GM18508 (cell line): ENCODE measurements around the gene FMNL2.

Experiments used
- ATAC-seq: cut with Tn5 transposase; IDR thresholded peaks from one replicate; pipeline ENCODE4 v1.9.1; 2021; ENCODE audit warnings: moderate number of reproducible peaks; ENCODE audit not compliant: insufficient read depth, unreplicated experiment

Gene FMNL2

GRCh38 chr2:152542995-152543481 is 208.1 kb downstream of the FMNL2 start:
- ATAC-seq, result no peak

- ATAC-seq, result no peak
Measured at GRCh38 chr2:152543717-152544116, 208.7 kb downstream of the FMNL2 start.

DNA sequence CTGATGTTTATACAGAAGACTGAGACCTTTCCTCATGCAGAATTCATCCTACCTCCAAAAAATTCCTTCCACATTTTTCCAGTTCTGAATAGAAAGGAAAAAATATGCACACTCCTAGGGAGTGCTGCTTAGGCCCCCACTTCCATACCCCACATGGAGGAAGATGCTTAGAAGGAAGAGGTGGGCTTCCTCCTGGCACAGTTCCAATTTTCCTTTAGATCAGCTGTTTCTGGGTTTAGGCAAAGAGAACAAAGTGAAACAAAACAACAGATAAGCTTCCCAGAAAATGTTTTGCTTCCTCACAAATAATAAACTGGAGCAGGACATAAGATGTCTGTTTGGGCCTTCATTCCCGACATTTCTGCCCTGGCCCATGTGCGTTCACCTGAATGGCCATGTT is 209.7 kb downstream of the FMNL2 start:
- ATAC-seq, result no peak

DNA sequence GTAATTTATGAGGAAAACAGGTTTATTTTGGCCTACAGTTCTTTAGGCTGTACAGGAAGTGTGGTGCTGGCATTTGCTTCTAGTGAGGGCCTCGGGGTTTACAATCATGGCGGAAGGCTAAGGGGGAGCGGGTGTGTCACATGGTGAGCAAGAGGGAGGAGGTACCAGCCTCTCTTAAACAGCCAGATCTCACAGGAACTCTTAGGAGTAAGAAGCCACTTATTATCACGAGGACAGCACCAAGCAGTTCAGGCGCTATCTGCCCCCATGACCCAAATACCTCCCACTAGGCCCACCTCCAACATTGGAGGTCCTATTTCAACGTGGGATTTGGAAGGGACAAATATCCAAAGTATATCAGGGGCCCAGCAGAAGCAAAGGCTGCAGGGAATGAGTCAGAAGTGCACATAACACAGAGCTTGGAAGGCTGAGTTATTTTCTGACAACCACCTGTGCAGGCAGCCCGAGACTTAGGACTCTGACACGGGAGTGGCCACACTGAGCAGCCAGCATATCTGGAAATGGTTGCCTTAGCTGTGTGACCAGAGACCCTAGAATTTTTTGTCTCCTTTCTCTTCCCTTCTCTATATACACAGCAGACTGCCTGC is 211.4 kb downstream of the FMNL2 start:
- ATAC-seq, result no peak

DNA sequence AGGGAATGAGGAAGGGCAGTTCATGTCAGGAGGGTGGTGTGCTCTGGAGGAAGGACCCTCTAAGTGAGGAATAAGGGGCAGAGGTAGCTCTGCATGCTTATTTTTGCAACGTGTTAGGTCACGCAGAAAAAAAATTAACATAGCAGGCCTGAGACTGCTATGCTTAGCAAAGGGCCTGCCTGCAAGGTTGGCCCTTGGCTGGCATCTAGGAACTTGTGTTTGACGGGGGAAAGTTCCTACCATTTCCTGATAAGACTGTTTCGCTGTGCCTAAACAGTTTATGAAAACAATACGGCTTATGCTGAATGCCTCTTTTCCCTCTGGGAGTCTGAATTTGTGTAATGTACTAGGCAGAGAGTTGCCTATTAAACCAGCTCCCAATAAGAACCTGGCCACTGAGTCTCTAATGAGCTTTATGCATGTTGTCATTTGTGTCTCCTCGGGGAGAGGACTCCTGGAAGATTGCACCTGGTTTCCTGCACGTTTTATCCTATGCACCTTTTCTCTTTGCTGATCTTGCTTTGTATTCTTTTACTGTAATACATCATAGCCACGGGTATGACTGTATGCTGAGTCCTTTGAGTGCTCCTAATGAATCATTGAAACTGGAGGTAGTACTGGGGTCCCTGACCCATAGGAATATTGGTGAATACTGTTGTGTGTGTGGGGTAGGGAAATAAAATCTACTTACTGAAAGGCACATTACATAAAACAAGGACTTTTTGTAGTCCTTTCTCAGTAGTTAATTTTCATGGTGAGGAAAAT is 213.3 kb downstream of the FMNL2 start:
- ATAC-seq, result no peak

GRCh38 chr2:152548996-152549395 is 214.0 kb downstream of the FMNL2 start:
- no peak for ATAC-seq

DNA sequence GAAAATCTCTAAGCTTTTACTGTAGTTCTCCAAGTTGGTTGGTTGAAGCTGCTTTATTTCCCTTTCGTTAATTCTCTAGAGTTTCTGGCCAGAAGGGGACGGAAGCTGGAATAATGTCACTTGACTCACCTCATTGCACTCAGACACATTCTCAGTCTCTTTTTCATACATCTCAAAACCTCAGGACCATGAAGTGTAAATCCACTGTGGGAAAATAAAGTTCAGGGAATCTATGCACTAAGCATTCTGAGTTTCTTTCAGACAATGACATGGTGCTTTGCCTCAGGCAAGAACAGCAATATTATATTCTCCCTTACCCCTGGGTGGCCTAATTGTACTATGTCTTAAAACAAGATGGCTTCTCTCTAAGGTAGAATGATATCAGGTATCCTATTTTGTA is 214.4 kb downstream of the FMNL2 start:
- no peak for ATAC-seq

DNA sequence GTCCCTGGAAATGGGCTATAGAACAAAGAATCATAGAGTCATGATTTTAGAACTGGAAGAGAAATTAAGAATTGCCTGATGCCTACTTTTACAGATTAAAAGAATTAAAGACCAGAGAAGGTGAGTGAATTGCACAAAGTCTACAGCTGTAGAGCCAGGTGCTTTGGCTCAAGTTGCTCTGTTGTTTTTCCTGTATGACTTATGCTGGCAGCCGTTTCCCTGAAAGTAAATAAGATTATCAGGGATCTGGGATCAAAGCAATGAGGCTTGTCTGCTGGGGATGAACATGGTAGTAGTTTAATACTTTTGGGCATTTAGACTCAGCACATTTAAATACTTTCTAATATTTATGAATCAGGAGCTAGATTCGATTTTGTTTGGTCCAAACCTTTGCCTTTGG is 215.4 kb downstream of the FMNL2 start:
- ATAC-seq, result no peak

- no peak for ATAC-seq
Measured at GRCh38 chr2:152552888-152553287, 217.9 kb downstream of the FMNL2 start.

DNA sequence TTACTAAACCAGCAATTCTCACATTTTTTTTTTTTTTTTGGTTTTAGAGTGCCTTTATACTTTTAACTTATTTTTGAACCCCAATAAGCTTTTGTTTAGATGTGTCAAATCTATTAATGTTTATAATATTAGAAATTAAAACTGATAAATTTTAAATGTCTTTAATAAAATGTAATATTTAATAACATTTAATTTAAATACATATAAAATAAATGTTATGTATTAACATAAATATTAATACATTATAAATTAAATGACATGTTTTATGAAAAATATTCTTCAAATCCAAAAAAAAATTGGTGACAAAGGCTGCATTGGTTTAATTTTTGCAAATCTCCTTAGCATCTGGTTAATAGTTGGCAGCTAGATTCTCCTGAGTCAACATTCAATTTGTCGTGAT is 218.5 kb downstream of the FMNL2 start:
- ATAC-seq, result no peak

DNA sequence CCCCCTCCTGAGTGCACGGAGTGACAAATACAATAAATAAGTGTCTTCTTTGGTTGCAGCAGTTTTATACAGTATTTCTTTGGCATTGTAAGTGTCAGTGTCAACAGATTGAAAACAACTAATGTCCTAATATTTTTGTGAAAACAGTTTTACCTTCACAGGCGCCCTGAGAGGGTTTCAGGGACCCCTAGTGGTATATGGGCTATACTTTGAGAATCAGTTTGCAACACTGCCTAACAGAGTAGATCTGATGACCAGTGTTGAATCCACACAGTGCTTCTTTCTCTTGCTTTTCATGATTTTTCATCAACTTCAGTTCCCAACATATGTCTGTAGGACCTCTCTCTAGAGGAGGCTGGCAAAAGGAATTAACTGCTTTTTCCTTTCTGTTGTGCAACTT is 220.1 kb downstream of the FMNL2 start:
- ATAC-seq, result no peak

- ATAC-seq, result no peak
Measured at GRCh38 chr2:152556506-152556905, 221.5 kb downstream of the FMNL2 start.

DNA sequence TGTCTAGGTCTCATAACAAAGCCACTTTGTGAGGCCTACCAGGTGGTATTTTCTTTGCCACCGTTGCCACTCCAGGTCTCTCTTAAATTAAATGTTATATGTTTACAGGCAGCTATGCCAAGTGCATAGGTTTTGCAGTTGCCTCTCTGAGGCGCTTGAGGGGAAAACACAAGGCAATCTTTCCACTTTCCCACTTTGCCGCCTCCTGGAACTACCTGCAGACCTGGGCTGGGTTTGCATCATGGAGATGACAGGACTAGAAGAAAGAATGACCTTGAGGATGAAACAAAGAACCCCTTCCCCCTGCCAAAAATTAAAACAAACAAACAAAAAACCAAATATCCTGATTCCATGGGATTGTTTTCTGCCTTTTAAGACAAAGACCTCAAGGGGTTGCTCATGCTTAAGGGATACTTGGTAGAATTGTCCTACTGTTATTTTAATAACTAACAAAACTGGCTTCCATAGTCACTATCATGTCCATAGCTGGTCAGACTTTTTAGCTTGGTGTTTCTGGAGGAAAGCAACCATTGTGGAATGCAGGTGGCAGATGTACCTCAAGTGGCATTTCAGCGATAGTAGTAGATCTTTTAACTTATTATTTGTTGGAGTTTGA is 222.4 kb downstream of the FMNL2 start:
- no peak for ATAC-seq

DNA sequence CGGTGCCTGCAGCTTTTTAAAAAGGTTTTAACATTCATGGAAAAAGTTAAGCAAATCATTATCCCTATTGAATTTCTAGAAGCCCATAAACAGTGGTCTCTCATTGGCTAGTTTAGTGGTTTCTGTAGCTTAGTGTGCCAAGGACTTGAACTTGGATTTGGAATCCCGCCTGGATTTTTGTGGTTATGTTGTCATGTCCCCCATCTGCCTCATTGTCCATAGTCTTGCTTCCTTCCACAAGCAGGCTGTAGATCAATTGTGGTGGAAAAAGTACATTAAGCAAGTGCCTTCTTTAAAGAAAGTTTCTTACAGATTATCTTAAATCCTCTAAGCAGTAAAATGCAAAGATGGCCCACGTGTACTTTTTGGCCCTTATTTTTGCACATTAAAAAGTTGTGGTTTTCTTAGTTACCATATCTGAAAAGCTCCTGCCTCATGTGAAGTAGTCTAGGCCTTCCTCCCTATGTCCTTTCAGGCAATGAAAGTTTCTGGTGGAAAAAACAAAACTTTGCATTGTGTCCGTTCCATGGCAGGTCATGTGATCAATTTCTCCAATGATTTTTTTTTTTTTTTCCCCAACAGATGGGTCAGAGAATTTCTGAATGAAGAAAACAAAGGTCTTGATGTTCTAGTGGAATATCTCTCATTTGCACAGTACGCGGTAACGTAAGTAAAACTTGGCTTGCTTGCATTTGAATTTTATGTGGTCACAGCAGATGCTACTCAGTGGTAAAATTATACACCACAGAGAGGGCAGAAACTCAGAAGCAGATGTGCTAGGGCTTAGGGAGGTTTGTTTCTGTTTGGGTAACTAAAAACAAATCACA is 223.4 kb downstream of the FMNL2 start:
- ATAC-seq, result no peak

- ATAC-seq, result no peak
Measured at GRCh38 chr2:152559008-152559407, 224.0 kb downstream of the FMNL2 start.

DNA sequence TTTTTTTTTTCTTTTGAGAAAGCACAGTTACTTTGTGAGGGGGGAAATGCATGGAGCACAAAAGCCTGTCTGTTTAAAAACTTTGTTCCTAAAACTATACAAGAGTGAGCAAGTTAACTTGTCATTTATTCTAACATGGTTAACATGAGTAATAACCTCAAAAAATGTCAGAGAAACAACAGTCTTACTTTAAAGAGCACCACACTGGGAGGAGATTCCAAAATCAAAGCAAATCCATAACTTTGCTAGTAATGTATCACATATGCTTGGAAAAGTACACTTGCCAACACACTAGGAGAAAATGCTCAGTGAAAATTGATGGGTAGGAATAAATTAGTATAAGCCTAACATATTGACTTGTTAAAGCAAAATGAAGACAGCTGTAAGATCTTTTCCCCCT is 225.2 kb downstream of the FMNL2 start:
- ATAC-seq, result no peak

- ATAC-seq, result no peak
Measured at GRCh38 chr2:152560873-152561595, 226.1 kb downstream of the FMNL2 start.

GRCh38 chr2:152562198-152562884 is 227.4 kb downstream of the FMNL2 start:
- ATAC-seq, result no peak

GRCh38 chr2:152563764-152564163 is 228.8 kb downstream of the FMNL2 start:
- ATAC-seq, result no peak
